Activated CD8-positive, alpha-beta memory T cell treated with anti-CD3 and anti-CD28 coated beads for 1 hour (primary cell): Measurements from ENCODE around the gene GPN1.
"Not testable (repeated sequence)": the region's sequence is repeated elsewhere in the genome, so short reads cannot be mapped to it uniquely, and the experiment has no call there.

ENCODE experiments used
- DNase-seq, 2 donors: peaks; one replicate each; pipeline ENCODE4 v3.0.0-alpha.2; 2020; ENCODE audit warnings: low read depth in 1 of 2; ENCODE audit errors: extremely low read depth in 1 of 2

GPN1 gene

DNA sequence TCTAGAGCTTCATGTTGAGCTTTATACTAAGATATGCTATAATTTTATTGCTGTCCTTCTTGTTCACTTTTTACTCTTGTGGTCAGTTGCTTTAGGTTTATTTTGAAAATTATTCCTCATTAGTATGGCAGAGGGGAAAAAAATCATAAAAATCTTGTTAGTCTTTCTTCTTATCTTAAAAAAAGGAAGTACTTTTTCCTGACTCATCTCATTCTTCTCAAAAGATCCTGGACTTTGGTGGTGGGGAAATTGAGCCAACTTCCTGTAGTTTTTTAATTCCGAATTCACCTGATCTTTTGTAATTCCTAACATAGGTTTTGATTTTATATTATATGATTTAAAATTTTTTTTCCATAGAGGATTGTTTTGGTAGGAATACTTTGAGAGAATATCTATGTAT lies 38.6 kb downstream of the GPN1 start:
- DNase-seq: no peak

DNA sequence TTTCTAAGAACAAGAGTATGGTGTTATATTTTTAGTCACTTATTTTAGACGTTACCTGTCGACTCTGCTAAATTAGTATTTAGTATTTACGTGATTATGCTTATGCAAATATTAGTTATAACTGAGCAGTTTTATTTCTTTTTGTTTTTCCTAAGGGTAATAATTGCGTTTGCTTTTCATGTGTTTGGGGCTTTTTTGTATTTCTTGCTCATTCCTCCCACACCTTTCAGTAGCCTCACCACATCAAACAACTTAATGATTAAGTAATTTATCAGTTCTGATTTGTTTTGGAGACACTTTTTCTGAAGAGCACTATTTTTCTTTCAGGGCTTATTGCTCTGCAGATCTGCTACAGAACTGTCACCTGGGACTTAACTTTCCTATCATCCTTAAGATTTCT lies 42.4 kb downstream of the GPN1 start:
- DNase-seq: no peak

DNA sequence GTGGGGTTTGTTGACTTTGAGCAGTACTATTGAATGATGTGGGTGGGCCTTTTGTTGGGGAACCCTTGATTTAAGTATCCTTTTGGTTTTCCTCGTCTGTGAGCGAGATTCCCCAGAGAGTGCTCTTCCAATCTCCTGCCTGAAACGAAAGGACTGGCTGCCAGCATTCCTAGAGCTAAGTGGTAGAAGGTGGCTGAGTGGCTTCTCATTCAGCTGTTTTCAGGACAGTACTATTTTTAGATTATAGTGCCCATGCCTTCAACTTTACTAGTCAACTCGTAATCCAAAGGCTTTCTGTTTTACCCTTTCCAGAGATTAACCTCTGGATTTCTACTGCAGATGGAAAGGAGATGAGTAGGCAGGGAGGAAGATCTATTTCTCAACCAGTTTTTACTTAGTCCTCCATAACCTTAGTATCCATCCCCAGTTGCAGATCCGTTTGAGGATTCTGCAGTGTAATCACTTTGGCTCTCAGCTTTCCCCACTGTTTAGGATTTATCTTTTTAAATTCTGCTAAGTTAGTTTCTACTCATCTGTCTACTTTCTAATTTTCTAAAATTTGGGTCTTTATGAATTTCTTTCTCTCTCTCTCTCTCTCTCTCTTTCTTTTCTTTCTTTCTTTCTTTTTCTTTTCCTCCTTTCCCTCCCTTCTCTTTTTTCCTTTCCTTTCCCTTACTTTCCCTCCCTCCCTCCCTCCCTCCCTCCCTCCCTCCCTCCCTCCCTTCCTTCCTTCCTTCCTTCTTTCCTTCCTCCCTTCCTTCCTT lies 44.1 kb downstream of the GPN1 start:
- DNase-seq: no peak

DNA sequence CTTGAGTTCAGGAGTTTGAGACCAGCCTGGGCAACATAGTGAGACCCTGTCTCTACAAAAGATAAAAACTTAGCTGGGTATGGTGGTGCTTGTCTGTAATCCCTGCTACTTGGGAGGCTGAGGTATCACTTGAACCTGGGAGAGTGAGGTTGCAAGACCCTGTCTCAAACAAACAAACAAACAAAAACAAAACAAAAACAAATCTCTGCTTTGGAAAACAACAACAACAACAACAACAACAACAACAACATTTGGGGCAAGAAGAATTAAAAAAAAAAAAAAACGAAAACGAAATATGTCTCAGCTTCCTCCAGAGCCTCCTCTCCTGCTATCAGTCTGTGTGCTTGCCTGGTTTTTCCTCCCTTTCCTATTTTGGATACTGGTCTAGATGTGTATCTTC lies 51.7 kb downstream of the GPN1 start:
- DNase-seq: no peak

DNA sequence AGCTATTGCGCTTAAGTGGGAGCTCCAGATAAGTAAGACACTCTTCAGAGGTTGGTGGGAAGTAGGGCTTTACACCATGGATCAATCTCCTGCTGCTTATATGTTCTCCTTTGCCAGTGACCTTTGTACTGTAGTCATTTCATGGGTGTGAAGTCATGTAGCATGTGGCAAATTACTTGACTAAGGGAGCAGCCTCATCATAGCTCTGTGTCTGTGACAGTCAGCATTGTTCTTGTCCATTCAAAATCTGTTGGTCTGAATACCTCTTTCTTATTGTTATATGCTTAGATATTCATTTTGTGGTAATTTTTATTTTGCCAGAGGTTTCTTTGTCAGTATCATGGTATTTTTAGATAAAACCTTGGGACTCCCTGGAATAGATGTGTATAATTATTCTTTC lies 53.0 kb downstream of the GPN1 start:
- no peak for DNase-seq

DNA sequence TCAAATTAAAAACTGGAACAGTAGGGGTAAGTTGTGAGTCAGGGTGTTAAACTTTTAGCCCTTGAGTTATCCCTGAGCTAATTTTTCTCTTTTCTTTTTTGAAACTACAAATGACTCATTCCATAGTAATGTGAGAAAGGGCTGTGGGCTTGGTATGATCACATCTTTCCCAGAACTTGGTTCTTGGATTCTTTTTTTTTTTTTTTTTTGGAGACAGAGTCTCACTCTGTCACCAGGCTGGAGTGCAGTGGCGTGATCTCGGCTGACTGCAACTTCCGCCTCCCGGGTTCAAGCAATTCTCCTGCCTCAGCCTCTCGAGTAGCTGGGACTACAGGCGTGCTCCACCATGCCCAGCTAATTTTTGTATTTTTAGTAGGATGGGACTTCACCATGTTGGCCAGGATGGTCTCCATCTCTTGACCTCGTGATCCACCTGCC lies 53.5 kb downstream of the GPN1 start:
- DNase-seq: not testable (repeated sequence)

DNA sequence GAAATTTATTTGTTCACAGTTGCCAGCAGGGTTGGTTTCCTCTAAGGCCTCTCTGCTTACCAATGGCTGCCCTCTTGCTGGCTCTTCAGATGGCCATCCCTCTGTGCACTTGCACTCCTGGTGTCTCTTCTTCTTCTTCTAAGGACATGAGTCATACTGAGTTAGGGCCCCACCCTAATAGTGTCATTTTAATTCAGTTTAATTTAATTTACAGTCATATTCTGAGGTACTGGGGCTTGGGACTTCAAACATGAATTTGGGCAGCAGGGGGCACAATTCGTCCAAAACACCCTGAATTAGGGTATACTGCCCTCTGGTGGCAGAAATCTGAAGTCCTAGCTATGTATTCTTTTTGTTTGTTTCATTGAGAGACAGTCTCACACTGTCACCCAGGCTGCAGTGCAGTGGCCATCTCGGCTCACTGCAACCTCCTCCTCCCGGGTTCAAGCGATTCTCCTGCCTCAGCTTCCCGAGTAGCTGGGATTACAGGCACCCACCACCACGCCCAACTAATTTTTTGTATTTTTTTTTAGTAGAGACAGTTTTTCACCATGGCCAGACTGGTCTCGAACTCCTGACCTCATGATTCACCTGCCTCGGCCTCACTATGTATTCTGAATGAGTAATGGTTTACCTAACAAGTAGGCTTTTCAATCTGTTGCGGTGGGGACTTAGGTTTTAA lies 54.7 kb downstream of the GPN1 start:
- DNase-seq: peak; percentile 64 to 80

DNA sequence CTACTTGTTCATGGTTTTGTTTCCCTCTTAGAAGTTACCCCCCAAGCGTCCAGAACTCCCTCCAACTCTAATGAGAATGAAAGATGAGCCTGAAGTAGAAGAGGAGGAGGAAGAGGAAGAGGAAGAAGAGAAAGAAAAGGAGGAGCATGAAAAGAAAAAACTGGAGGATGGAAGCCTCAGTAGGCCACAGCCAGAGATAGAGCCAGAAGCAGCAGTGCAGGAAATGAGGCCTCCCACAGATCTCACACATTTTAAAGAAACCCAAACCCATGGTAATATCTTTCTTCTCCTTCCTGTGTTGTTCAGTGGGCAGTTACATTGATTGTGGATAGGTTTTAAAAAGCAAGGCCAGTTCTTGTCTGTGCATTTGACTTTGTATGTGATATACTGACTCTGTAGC lies 56.2 kb downstream of the GPN1 start:
- not testable (repeated sequence) for DNase-seq

DNA sequence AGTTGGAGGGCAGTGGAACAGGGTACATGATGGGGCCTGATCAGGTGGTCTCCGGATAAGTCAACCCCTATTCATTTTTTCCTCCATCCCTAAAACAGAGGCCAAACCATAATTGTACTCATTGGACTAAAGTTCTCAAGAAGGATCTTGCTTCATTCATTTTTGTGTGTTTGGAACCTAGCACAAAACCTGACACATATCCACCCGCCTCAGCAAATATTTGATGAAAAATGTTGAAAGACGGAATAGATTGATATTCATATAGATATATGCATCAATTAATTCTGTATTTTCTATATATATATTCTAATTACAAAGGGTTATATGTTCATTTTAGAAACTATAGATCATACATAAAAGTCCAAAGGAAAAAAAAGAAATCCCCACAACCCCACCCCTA lies 56.7 kb downstream of the GPN1 start:
- DNase-seq: no peak

DNA sequence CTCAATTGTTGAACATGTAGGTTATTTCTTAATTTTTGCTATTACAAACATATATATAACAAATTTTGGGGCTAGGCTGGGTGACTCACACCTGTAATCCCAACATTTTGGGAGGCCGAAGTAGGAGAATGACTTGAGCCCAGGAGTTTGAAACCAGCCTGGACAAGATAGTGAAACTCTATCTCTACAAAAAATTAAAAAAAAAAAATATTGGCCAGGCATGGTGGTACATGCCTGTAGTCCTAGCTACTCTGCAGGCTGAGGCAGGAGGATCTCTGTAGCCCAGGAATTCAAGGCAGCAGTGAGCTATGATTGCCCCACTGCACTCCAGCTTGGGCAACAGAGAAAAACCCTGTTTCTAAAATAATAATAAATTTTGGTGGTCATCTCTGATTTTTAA lies 58.4 kb downstream of the GPN1 start:
- DNase-seq: no peak

DNA sequence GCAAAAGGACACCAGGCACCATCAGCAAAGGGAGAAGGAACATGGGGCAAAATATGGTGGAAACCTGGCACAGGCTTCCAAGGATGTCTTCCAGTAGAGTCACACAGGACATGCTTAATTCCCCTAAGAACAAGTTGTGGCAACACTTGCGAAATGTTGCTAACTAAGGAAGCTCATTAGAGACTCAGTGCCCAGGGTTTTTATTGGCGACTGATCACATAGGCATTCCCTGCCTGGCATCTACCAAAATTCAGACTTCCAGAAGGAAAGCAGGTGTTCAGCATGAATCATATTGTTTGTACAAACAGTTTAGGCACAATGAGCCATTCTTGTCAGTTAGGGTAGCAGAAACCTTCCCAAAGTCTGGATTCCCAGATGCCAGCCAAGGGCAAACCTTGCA lies 60.6 kb downstream of the GPN1 start:
- no peak for DNase-seq

DNA sequence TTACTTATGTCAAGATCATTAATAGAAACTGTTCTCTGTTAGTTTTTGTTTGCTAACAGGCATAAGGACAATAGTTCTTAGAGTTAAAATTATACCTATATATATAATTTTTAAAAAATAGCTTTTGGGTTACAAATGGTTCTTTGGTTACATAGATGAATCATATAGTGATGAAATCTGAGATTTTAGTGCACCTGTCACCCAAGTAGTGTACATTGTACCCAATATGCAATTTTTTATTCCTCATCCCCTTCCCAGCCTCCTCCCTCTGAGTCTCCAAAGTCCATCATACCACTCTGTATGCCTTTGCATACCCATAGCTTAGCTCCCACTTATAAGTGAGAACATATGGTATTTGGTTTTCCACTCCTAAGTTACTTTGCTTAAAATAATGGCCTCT lies 61.2 kb downstream of the GPN1 start:
- no peak for DNase-seq

DNA sequence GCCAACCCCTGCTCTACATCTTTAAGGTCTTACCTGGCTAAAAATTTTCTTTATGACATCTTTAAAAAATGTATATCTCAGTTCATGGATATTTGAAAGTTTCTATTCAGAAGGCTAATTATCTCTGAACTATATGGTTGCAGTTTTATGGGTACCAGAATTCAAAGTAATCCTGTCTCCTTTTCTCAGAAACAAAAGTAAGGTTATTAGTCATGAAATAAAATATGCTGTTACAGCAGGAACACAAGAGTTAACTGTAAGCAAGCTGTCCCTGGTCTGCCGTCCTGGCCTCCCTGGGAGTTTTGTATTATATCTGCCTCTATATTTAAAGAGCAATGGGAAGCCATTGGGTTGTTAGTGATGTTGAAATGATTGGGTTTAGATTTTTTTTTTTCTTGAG lies 68.8 kb downstream of the GPN1 start:
- no peak for DNase-seq
